ENCODE measurements around the gene NOL12.

Gene NOL12, protein sequence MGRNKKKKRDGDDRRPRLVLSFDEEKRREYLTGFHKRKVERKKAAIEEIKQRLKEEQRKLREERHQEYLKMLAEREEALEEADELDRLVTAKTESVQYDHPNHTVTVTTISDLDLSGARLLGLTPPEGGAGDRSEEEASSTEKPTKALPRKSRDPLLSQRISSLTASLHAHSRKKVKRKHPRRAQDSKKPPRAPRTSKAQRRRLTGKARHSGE

DNA sequence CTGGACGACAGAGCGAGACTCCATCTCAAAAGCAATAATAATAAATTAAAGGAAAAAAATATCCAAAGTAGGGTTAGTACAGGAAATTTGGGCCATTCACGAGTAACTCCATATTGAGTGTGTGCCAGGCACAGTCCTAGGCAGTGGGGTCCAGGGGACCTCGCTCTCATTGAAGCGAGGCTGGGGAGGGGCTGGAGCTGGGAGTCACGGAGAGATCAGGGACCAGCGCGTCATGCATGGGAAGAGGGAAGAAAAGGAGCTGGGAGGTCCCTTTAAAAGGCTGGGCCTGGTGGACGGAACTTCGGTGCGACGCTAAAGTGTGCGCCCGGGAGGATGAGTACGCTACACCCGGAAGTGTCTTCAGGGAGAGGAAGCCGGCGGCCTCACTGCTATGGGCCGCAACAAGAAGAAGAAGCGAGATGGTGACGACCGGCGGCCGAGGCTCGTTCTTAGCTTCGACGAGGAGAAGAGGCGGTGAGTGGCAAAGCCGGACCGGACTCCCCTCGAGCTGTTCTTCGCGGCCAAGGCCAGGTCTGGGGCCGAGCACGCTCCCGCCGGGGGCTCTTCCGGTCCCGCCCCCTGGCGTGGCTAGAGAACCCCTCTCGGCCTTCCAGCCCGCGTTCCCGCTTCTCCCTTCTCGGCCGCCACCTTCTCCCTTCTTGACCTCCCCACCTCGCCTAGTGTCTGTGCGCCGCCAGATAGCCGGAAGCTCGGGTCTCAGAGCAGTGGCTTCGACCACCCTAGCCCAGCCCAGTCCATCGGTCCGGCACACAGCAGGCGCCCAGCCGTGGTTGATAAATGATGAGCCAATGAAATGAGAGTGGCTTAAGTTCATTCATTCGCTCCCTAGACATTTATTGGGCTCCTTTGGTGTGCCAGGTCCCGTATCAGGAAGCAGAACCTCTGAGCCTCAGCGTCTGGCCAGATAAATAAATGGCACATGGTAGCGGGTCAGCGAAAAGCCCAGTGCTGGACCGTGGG, at the start of gene NOL12:
TSS of gene NOL12 (plus strand) at position 342 of the 981 bp plus-strand sequence. CDS start at position 392, 50 bp downstream.
- Histone ChIP-seq H3K4me3 (ENCODE audit: low read depth in 1 of 2, low read length in 1 of 2) (peak within 1 kb of the TSS; percentile 83 to 97), H3K36me3 (peaks cover 39% of the 10 kb centered on the region), H3K27ac (peak within 1 kb of the TSS; percentile 89), H3K4me1 (ENCODE audit: control insufficient read depth in 1 of 2, insufficient read depth in 1 of 2, low read depth in 1 of 2, low read length in 1 of 2) (peaks cover 26 to 28% of the 10 kb centered on the region in 2 experiments), H3K27me3 (no peaks in the 10 kb centered on the region), H3K9me3 (no peaks in the 10 kb centered on the region)
- TF ChIP-seq, protein P1, sequence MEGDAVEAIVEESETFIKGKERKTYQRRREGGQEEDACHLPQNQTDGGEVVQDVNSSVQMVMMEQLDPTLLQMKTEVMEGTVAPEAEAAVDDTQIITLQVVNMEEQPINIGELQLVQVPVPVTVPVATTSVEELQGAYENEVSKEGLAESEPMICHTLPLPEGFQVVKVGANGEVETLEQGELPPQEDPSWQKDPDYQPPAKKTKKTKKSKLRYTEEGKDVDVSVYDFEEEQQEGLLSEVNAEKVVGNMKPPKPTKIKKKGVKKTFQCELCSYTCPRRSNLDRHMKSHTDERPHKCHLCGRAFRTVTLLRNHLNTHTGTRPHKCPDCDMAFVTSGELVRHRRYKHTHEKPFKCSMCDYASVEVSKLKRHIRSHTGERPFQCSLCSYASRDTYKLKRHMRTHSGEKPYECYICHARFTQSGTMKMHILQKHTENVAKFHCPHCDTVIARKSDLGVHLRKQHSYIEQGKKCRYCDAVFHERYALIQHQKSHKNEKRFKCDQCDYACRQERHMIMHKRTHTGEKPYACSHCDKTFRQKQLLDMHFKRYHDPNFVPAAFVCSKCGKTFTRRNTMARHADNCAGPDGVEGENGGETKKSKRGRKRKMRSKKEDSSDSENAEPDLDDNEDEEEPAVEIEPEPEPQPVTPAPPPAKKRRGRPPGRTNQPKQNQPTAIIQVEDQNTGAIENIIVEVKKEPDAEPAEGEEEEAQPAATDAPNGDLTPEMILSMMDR (IDR thresholded peaks at IDR 0.05) = peak; percentile 22

DNA sequence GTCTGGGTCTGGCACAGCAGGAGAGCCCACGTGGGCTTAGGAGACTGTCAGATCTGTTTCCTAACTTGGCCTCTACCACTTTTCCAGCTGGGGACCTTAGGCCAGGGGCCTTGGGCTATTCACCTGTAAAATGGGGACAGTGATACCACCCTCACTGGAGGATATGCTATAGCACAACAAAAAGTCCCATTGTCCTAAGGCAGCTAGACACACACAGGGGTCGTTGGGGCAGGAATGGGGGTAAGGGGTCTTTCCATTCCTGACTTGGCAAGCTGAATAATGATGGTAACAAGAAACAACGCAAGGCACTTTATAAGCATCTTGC, 49.2 kb upstream of the NOL12 start:
- Histone ChIP-seq H3K4me3 (ENCODE audit: low read depth in 1 of 2, low read length in 1 of 2) (no peak overlapping the region), H3K27ac (peak overlapping the region; percentile 95), H3K36me3 (peaks cover 16% of the 10 kb centered on the region), H3K4me1 (ENCODE audit: control insufficient read depth in 1 of 2, insufficient read depth in 1 of 2, low read depth in 1 of 2, low read length in 1 of 2) (peaks cover 66 to 94% of the 10 kb centered on the region in 2 experiments), H3K27me3 (no peaks in the 10 kb centered on the region), H3K9me3 (no peaks in the 10 kb centered on the region)
- TF ChIP-seq, protein P1 (IDR thresholded peaks at IDR 0.05) = no peak

DNA sequence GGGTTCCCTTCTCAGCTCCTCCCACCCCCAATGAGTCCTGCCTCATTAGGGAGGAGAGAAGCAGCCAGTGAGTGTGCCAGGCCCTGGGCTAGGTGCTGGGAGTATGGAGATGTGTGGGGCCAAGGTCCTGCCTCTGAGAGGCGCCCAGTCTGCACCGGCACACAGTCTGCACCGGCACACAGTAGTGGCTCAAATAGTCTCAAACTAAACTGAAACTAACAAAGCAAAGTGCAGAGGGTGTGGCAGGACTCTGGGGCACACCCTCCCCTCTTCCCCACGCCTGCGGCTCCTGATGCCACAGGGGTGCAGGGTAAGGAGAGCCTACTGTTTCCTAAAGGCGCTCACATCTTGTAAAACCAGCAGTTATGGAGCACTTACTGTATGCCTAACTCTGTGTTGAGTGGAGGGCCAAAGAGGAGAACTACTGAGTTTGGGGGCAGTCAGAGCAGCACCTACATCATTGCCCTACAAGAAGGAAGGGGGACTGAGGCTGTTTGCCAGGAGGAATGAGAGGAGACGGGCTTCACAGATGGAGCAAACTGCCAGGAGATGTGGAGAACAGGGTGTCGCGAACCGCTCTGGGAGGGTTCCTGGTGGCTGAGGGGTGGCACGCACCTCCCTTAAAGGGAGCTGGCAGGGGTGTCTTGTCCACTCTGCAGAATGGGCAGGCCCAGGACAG, 47.6 kb upstream of the NOL12 start:
- H3K36me3 ChIP-seq = peaks cover 28% of the 10 kb centered on the region
- TF ChIP-seq, protein P1 (IDR thresholded peaks at IDR 0.05) = no peak
- peaks cover 55 to 89% of the 10 kb centered on the region in 2 experiments for H3K4me1 ChIP-seq (ENCODE audit: control insufficient read depth in 1 of 2, insufficient read depth in 1 of 2, low read depth in 1 of 2, low read length in 1 of 2)
- peak overlapping the region; percentile 85 for H3K4me3 ChIP-seq (ENCODE audit: low read depth in 1 of 2, low read length in 1 of 2)
- H3K27ac ChIP-seq = peak overlapping the region; percentile 95
- H3K9me3 ChIP-seq = no peaks in the 10 kb centered on the region
- no peaks in the 10 kb centered on the region for H3K27me3 ChIP-seq

DNA sequence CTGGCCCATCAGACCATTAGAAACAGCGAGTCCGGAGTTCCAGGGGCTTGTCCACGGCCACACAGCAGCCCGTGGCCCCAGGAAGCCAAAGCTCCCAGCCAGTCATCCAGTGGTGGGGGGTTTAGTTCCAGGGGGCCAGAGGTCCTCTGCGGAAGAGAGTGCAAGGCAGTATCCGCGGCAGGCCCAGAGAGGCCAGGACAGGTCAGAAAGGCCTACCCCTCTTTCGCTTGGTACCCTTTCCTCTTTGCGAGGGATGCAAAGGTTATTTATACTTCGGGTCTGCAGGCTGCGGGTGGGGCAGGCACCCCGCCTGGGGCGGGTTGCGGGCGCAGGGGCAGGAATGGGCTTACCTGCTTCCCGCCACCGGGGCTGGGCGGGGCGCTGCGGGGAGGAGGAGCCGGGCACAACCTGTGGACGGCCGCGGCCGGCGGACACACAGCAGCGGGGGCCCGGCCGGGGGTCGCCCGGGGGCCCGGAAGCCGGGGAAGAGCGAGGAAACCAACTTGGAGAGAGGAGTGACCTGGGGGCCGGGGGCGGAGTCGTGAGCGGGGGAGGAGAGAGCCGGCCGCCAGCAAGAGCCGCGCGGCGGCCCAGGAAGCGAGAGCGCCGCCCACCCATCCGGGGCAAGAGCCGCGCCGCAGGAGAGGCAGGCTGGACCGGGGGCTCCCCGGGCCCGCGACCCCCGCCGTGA, 46.9 kb upstream of the NOL12 start, which contains the start of gene SH3BP1:
TSS of gene SH3BP1 (plus strand) at position 600 of the 691 bp plus-strand sequence. CDS start 119 bp downstream, outside the sequence.
- peak within 1 kb of the TSS; percentile 95 for H3K27ac ChIP-seq
- H3K27me3 ChIP-seq = no peaks in the 10 kb centered on the region
- TF ChIP-seq, protein P1 (IDR thresholded peaks at IDR 0.05) = no peak
- H3K4me1 ChIP-seq (ENCODE audit: control insufficient read depth in 1 of 2, insufficient read depth in 1 of 2, low read depth in 1 of 2, low read length in 1 of 2) = peaks cover 50 to 84% of the 10 kb centered on the region in 2 experiments
- H3K4me3 ChIP-seq (ENCODE audit: low read depth in 1 of 2, low read length in 1 of 2) = peak within 1 kb of the TSS; percentile 85
- H3K36me3 ChIP-seq = peaks cover 34% of the 10 kb centered on the region
- H3K9me3 ChIP-seq = no peaks in the 10 kb centered on the region
